LoVo (cell line): ENCODE measurements around the gene UBN1.
A peak's percentile ranks its signal among the peaks of the same experiment; 100 is the strongest.

Source experiments
- DNase-seq: peaks from one replicate; pipeline ENCODE4 v3.0.0-alpha.2; 2016; ENCODE audit warnings: low spot score

UBN1 gene

GRCh38 chr16:4859900-4860255 lies 12.6 kb downstream of the UBN1 start:
- DNase-seq, result no peak

- DNase-seq, result no peak
Observed at GRCh38 chr16:4860727-4861342, 13.6 kb downstream of the UBN1 start.

DNA sequence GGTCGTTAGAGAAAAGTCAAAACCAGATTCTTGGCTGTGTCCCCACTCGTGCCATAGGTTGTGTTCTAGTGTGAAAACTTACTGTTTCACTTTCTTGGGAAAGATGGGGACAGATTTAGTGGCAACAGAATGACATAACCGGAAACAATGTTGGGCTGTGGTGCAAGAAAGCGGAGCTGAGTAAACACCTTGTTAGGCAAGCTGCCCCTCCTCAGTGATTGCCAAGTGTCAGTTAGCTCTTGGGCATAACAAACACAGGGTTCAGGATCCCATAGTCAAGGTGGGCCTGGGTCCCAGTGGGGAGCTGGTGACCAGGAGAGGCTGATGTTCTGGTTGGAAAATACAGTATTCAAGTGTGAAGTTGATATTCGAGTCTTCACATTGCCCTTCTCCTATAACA lies 15.4 kb downstream of the UBN1 start:
- no peak for DNase-seq

GRCh38 chr16:4864728-4865127 lies 17.4 kb downstream of the UBN1 start:
- DNase-seq, result no peak

DNA sequence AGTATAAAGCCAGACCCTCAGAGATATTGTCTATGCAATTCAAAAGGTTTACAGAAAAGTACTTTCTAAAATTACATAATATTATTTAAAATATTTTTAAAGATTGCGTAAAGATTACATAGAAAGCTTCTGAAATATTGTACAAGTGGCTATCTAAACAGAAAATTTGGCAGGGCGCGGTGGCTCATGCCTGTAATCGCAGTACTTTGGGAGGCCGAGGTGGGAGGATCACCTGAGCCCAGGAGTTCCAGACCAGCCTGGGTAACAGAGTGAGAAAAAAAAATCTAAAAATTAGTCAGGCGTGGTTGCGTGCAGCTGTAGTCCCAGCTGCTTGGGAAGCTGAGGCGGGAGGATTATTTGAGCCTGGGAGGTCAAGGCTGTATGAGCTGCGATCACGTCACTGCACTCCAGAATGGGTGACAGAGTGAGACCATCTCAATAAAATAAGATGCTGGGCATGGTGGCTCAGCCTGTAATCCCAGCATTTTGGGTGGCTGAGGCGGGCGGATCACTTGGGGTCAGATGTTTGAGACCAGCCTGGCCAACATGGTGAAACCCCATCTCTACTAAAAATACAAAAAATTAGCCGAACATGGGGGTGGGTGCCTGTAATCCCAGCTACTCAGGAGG lies 18.1 kb downstream of the UBN1 start:
- DNase-seq, result no peak

DNA sequence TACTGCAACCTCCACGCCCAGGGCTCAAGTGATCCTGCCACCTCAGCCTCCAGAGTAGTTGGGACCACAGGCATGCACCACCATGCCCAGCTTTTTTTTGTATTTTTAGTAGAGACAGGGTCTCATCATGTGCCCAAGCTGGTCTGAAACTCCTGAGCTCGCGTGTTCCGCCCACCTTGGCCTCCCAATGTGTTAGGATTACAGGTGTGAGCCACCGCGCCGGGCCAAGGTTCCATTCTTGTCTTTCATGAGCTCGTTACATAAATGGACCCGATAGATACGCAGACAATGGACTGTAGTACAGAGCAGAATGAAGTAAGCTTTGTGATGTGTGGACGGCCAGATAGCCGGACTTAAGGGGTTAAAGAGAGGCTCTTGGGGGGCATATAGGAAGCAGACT lies 19.3 kb downstream of the UBN1 start:
- DNase-seq, result no peak

- DNase-seq, result no peak
Observed at GRCh38 chr16:4868026-4868425, 20.7 kb downstream of the UBN1 start.

DNA sequence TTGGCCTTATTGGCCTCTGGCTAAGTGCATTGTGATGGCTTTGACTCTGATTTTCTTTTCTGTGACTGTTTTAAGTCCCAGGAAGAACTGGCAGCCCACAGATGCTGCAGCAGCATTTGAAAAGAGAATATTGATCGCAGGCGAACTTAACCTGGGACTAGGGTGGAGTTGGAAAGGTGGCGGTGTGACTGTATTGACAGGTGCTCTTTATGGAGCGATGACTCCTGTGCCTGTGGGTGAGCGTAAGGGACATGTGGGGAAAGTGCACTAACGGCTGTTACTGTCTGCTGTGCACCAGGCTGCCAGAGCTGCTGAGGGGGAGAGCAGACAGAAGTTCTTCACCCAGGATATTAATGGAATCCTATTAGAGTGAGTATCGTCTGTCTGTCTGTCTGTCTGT lies 21.3 kb downstream of the UBN1 start:
- no peak for DNase-seq

- DNase-seq, result no peak
Observed at GRCh38 chr16:4869147-4869805, 22.0 kb downstream of the UBN1 start.

DNA sequence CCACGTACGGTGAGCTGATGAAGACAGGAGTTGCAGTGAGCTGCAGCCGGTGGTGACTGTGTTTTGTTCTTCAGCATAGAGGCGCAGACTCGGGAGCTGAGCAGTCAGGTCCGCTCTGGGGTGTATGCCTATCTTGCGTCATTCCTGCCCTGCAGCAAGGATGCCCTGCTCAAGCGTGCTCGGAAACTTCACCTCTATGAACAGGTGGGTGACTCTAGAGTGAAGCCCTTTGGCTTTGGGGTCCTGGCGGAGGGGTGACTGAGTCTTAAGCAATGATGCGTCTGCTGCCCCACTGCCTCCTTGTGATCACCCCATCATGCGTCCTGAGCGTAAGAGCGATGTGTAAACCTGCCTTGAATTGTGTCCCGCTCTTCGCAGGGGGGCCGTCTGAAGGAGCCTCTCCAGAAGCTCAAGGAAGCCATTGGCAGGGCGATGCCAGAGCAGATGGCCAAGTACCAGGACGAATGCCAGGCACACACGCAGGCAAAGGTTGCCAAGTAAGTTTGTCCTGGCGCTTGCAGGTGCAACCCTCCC lies 22.9 kb downstream of the UBN1 start:
- no peak for DNase-seq

- DNase-seq, result no peak
Observed at GRCh38 chr16:4871071-4871470, 23.8 kb downstream of the UBN1 start.

GRCh38 chr16:4873091-4873490 lies 25.8 kb downstream of the UBN1 start:
- DNase-seq, result no peak

DNA sequence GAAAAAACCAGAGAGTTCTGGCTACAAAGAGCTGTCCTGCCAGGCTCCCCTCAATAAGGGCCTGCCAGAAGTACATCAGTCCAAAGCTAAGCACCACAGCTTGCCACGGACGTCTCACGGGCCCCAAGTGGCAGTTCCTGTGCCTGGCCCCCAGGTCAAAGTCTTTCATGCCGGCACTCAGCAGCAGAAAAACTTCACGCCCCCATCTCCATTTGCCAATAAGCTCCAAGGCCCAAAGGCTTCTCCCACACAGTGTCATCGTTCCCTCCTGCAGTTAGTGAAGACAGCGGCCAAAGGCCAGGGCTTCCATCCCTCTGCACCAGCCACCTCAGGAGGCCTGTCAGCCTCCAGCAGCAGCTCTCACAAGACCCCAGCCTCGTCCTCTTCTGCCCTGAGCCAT lies 27.4 kb downstream of the UBN1 start:
- DNase-seq, result no peak

- DNase-seq, result no peak
Observed at GRCh38 chr16:4876646-4877379, 29.5 kb downstream of the UBN1 start.

DNA sequence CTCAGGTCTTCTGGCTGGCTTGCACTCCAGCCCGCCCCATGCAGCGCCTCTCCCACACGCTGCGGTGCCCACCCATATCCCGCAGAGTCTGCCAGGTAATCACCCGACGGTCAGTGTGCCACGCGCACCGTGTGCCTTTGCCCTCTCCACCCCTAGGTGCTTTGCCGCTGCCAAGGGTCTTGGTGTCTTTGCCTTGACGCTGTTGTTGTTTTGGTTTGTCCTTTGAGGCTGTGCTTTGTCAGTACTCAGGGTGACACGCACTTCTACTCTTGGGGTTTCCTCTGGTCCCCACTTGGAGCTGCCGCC lies 30.1 kb downstream of the UBN1 start:
- DNase-seq, result no peak

DNA sequence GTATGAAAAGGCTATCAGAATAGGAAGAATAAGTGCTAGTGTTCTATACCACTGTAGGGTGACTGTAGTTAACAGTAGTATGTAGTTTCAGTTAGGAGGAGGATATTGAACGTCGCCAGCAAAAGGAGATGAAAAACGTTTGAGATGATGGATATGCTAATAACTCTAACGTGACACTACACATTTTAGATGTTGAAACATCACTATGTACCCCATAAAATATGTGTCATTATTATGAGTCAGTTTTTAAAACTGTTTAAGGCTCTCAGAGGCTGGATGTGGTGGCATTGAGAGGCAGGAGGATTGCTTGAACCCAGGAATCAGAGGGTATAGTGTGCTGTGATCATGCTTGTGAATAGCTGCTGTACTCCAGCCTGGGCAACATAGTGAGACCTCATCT lies 31.8 kb downstream of the UBN1 start:
- DNase-seq, result no peak

DNA sequence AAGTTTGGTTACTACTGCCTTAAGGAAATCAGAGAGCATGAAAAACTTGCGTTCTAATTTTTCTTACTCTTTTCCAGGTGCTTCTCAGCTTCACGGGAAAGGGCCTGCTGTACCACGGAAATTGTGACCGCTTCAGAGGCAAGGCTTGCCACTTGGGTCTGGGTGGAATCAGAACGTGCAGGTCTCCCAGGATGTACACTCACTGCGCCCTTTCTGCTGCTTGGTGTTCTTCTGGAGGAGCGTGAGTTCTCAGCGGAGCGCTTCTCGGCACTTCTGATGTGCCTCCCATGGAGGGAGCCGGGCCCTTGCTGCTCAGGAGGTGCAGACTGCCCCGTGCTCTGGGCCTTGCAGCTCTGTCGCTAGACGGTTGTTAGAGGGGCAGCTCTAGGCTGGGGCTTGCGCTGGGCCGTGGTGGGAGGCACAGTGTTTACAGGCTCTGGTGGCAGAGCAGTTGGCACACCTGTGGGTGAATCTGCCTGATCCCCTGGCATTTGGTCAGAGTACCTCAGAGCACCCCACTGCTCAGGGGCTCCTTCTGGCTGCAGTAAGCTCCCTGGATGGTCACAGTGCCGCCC lies 32.8 kb downstream of the UBN1 start:
- DNase-seq, result no peak

- DNase-seq, result no peak
Observed at GRCh38 chr16:4882000-4882632, 34.8 kb downstream of the UBN1 start.

DNA sequence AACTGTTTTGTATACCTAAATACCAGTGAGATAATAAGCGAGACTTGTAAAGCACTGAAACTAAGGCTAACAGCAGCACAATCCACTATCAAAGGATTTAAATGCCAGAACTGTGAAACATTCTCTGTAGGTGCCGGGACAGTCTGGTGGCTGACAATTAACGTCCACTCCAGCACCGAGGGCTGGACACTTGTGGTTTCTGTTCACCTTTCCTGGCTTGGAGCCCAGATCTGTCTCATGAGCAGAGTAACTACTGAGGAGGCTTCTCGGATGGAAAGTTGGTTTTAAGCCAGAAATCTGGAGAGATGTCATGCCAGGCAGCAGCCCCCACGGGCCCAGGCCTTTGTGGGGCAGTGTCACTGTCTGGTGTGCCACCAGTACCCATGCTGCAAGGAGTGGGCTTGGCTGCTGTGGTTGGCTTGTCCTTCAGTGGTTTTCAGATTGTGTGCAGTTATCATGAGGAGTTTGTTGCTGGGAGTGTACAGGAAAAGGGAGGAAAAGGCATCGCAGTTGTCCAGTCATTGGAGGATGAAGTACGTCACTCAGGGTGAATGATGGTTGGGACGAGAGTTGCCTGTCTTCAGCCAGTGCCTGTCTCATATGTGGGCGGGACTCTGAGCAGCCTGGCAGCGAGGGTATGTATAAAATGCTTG lies 35.5 kb downstream of the UBN1 start:
- DNase-seq, result peak; percentile 49

DNA sequence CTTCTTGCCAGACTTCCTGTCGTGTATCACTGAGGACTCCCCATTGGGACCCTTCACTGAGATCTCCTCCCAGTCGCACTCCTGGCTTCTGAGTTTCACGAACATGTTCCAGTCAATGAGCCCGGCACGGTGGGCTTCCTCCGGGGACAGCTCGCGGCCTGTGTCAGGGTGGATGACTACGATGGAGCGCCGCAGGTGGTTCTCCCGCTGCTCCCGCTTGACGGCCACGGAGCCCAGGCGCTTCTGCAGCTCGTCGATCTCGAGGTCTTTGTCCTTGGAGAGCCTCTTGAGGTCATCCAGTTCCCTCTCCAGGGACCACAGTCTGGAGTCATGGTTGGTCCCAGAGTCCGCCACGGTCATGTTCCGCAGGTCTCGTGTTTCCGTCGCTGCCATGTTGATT lies 36.2 kb downstream of the UBN1 start:
- DNase-seq, result no peak

GRCh38 chr16:4884209-4884608 lies 36.9 kb downstream of the UBN1 start:
- DNase-seq, result no peak
